Stimulated activated CD8-positive, alpha-beta memory T cell treated with anti-CD3 and anti-CD28 coated beads, Interleukin-4, amount 100 ng/mL, for 24 hours (primary cell): ENCODE data around the gene PLEKHG3.
"Not testable (repeated sequence)": the region's sequence is repeated elsewhere in the genome, so short reads cannot be mapped to it uniquely, and the experiment has no call there.

Experiments used
- DNase-seq: peaks from one replicate; pipeline ENCODE4 v3.0.0-alpha.2; 2020; ENCODE audit warnings: low read depth

Gene PLEKHG3

GRCh38 chr14:64688811-64689281, 15.4 kb upstream of the PLEKHG3 start:
- no peak for DNase-seq

DNA sequence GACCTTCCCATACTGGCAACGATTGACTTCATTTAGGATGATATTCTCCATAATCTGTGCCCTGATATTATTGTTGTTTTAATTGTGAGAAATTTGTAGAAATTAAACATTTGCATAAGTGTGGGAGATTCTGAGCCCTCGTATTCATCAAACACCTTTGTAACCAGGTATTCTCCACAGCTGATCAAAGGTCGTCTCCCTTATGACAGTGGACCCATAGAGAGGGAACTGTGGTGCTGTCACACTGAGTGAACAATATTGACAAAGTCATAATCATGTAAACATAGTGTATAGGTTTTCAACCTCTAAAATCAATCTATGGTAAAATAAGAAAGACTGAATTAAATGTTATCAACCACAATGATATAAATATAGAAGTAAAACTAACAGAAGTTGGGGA, 14.9 kb upstream of the PLEKHG3 start:
- DNase-seq = no peak

- not testable (repeated sequence) for DNase-seq
These were observed 13.6 kb upstream of the PLEKHG3 start for GRCh38 chr14:64690607-64691006.

GRCh38 chr14:64691376-64691775, 12.8 kb upstream of the PLEKHG3 start:
- DNase-seq = no peak

DNA sequence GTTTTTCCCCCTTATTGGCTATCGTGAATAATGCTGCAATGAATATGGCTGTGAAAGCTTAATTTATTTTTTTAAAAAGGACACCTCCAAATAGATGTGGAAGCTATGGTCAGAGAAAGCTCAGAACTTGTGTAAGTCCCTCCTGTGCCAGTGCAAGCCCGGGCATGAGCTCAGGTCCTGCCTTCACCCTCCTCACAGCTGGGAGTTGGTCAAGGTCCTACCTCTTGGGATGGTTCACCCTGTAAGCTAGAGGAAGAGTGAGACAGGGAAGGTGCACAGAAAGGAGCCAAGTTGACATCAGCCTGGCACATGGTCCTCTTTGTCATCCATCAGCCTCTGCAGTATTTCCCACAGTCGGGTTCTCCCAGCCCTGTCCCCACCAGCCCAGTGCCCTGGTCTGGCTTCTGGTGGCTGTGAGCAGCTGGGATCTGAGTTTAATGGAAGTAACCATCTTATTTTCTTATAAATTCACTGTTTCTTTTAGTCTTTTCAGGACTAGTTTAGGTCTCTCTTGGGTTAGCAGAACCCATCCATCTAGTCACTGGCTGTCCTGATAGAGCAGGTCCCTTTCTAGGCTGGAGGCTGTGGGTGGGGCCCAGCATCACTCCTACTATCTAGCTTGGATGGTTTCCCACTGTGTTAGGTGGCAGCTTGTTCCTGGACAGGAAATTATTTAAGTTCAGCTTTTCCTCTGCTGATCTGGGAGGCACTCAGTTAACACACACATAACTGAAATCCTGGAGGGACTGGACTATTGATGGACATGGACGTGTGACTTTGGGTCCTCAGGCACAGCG, 11.8 kb upstream of the PLEKHG3 start:
- no peak for DNase-seq

DNA sequence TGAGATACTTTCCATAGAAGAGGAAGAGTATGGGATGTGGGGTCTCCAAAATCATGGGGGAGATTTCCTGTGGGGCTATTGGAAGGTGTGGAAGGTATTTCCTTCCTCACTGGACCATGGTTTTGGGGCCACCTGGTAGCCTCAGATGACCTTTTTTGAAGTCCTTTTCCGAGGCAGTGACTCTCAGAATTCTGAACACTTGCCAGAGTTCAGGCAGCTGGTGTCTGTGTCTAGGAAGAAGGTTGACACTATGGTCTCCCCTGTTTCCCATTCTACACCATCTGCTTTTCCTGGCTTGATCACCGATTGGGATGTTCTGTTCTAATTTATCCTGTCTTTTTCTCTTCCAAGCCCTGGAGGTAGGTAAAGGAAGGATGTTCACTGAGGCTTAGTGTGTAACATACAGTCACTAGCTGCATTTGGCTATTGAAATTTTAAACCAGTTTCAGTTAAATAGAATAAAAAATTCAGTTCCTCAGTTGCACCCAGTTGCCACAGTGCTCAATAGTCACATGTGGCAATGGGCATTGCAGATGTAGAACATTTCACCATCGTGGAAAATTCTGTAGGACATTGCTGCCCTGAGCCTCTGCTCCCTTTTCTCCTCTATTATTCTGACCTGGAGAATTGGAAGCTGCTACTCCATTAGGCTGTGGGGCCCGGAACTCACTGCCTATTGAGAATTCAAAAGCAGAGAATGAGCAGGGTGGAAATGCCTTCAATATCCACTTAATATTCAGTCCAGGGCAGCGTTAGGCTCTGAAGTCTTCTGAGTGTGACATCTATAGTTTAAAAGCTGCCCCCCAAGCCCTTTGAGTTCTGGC, 11.0 kb upstream of the PLEKHG3 start:
- DNase-seq = no peak

DNA sequence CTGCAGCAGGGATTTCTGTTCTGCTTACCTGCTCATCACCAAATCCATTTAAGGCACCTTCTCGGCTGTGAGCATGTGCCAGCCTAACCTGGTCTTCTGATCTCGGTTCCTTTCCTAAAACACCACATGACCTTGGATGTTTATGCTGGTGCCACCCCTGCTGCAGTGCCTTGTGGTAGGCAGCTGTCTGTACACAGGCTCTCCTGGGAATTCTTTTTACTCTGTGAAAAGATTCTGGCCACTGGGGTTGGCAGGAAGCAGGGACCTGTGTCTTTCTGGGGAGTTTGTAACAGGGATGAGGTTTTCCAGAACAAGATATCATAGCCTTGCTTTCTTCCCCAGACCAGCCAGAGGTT, 10.4 kb upstream of the PLEKHG3 start:
- DNase-seq = no peak

DNA sequence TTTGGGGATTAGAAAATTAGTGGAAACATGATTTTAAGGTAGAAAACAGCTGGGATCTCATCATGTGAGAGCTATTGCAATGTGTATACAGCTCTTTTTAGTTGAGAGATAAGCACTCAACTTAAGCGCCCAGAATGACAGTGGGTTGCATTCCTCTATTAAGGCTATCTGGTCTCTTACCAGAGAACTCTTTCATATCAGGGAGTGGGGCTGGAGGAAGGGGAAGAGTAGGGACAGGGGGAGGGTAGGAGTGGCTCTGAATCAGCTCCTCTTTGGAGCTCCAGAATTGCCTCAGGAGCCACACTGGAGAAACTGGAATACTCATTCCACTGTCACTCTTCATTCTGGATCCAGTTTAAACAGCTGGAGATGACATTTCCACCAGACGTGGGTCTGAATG, 9.2 kb upstream of the PLEKHG3 start:
- DNase-seq = no peak

- no peak for DNase-seq
These were observed 7.8 kb upstream of the PLEKHG3 start for GRCh38 chr14:64696355-64696857.

DNA sequence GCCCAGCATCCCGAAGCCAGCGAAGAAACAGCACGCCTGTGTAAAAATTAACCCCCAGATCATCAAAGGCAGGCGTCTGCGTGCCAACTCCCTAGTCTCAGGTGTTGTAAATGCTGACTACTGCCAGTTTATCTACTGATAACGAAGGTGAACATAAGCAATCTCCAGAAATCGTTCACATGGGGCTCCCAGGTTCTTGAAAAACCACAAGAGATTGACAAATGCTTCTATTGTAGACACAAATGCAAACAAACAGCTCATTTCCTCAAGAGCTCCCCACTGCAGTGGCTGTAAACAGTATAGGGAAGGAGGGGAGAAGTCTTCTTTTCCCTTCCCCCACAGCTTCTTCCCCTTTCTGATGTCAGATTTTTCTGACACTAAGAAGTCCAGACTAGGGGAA, 5.3 kb upstream of the PLEKHG3 start:
- no peak for DNase-seq

GRCh38 chr14:64700290-64700689, 3.9 kb upstream of the PLEKHG3 start:
- DNase-seq = no peak

GRCh38 chr14:64700894-64701293, 3.3 kb upstream of the PLEKHG3 start:
- DNase-seq = no peak

GRCh38 chr14:64701660-64702059, 2.6 kb upstream of the PLEKHG3 start:
- DNase-seq = no peak

- no peak for DNase-seq
These were observed 1.5 kb upstream of the PLEKHG3 start for GRCh38 chr14:64702493-64703394.

DNA sequence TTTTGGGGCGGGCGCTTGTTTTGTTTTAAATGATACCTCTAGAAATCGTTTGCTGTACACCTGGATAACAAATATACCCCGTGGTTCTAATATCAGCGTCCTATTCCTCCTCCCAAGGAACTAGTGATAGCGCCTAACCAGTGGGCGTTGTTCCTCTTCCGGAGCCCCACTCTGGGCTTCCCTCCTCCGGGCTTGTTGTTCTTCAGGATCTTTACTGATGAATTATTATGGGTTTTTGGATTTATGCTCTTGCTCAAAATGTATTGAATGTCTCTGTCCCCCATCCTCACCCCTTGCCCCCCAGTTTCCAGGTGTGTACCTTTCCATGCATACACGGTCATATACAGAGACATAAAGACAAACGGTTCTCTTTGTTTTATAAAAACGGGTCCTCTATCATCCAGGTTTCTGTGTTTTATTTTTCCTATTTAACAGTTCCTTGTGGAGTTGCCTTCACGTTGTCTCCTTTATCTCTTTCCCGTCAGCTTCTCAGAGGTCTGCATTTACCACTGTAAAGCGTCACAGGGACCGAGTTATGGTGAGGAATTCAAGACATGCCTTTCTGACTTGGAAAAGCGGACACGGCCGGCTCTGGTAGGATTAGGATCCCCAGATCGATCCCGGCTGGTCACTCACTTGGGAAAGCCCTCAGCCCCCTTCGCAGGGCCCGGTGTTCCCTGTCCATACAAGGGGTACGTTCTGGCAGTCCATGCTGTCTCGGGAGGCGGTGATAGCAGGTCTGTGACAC, 655 bp upstream of the PLEKHG3 start:
- DNase-seq = no peak

GRCh38 chr14:64704743-64705380, 638 bp downstream of the PLEKHG3 start:
- no peak for DNase-seq

- DNase-seq = no peak
These were observed 1.3 kb downstream of the PLEKHG3 start for GRCh38 chr14:64705381-64706118.

GRCh38 chr14:64706119-64706592, 1.9 kb downstream of the PLEKHG3 start:
- no peak for DNase-seq

- no peak for DNase-seq
These were observed 2.5 kb downstream of the PLEKHG3 start for GRCh38 chr14:64706593-64707193.

- no peak for DNase-seq
These were observed 3.4 kb downstream of the PLEKHG3 start for GRCh38 chr14:64707661-64708060.
